ENCODE measurements around the gene SLC6A11. TPM values are rescaled to one million over a fixed set of nuclear protein-coding genes. Genes with fewer than 3 reads are reported as not detected.

SLC6A11 gene
- total RNA-seq, 1 experiment from 2014 or later: 1.5 TPM

- no peak overlapping the region for H3K4ac ChIP-seq (ENCODE audit: low read depth, low read length)
- H3K14ac ChIP-seq (ENCODE audit: insufficient read depth, low read length): no peak overlapping the region
- H4K8ac ChIP-seq (replicated peaks; ENCODE audit: insufficient read length, low read depth, low read length): no peak overlapping the region
- Mint-ChIP-seq H3K36me3 (ENCODE audit: insufficient read depth in 1 of 3, low read depth in 3 of 3) (no peaks in the 10 kb centered on the region), H3K4me3 (no peak overlapping the region), H3K9me3 (peaks cover 0 to 1% of the 10 kb centered on the region in 2 experiments; a peak in 1 of 5 replicates), H3K27ac (no peak overlapping the region), H3K4me1 (peaks cover 0 to 3% of the 10 kb centered on the region in 2 experiments; a peak in 1 of 4 replicates), H3K27me3 (ENCODE audit: low read depth) (peaks cover 80% of the 10 kb centered on the region)
- no peak overlapping the region for H3K56ac ChIP-seq (ENCODE audit: insufficient read length, low read depth, low read length)
- no peak overlapping the region for H3T11ph ChIP-seq (ENCODE audit: low read length)
- no peak overlapping the region for H2AK5ac ChIP-seq (ENCODE audit: insufficient read length, low read length)
- no peaks in the 10 kb centered on the region for H3K79me1 ChIP-seq (ENCODE audit: insufficient read depth, low read depth, low read length, poor library complexity, severe bottlenecking)
- H3K23ac ChIP-seq (ENCODE audit: insufficient read length, low read depth, low read length): no peak overlapping the region
- H2AFZ ChIP-seq (ENCODE audit: low read length): no peak overlapping the region
- H4K91ac ChIP-seq (ENCODE audit: insufficient read length, low read depth, low read length): no peak overlapping the region
- no peaks in the 10 kb centered on the region for H4K20me1 ChIP-seq (ENCODE audit: control insufficient read depth, insufficient read depth, insufficient read length)
- H3K27me3 ChIP-seq (ENCODE audit: insufficient read depth, low read length): peaks cover 2% of the 10 kb centered on the region; the same call in 1 of the 2 replicates
- H4K5ac ChIP-seq (ENCODE audit: insufficient read length, low read depth, low read length): no peak overlapping the region
- no peak overlapping the region for H3K27ac ChIP-seq (ENCODE audit: insufficient read length, low read depth, low read length)
- no CpG with 5 or more reads among the region's 3 CpGs for WGBS (ENCODE audit: extremely low coverage, insufficient read length, low lambda C conversion rate)
- no peak overlapping the region for H2BK120ac ChIP-seq (ENCODE audit: low read depth, low read length, poor library complexity, severe bottlenecking)
- no peak overlapping the region for H3K9ac ChIP-seq (ENCODE audit: extremely low read depth, insufficient read length, low read length)
- no peaks in the 10 kb centered on the region for H3K9me3 ChIP-seq (ENCODE audit: control insufficient read depth, low read depth, low read length)
- no peak overlapping the region for H2BK12ac ChIP-seq (ENCODE audit: insufficient read length, low read depth, low read length)
- no peak overlapping the region for H3K4me2 ChIP-seq (ENCODE audit: insufficient read depth, insufficient read length, low read length)
- no peaks in the 10 kb centered on the region for H3K79me2 ChIP-seq (ENCODE audit: insufficient read depth, low read length)
- H2BK5ac ChIP-seq (ENCODE audit: insufficient read length, low read length): no peak overlapping the region
- no peaks in the 10 kb centered on the region for H3K4me1 ChIP-seq (ENCODE audit: insufficient read depth, low read length)
- no peak overlapping the region for H2BK20ac ChIP-seq (ENCODE audit: low read depth, low read length, poor library complexity, severe bottlenecking)
- DNase-seq: no peak
- H3K18ac ChIP-seq (ENCODE audit: insufficient read length, low read depth, low read length): no peak overlapping the region
- H3K23me2 ChIP-seq (ENCODE audit: insufficient read length, low read depth, low read length, poor library complexity, severe bottlenecking): no peaks in the 10 kb centered on the region
- no peak for TF ChIP-seq CTCF (conservative IDR thresholded peaks at IDR 0.05)
- no peak overlapping the region for H2BK15ac ChIP-seq (ENCODE audit: low read depth, low read length)
Measured at GRCh38 chr3:10810376-10810775, 5.7 kb upstream of the SLC6A11 start.
